Activated T-helper 1 cell treated with anti-CD3 and anti-CD28 coated beads, Interleukin-2, amount 50 U/mL, for 16 hours (primary cell): ENCODE measurements around the gene TAB3.

ENCODE experiments used
- DNase-seq, 2 donors: peaks; one replicate each; pipeline ENCODE4 v3.0.0-alpha.2; 2020; ENCODE audit warnings: low read depth in 1 of 2, low spot score in 1 of 2

Gene TAB3

DNA sequence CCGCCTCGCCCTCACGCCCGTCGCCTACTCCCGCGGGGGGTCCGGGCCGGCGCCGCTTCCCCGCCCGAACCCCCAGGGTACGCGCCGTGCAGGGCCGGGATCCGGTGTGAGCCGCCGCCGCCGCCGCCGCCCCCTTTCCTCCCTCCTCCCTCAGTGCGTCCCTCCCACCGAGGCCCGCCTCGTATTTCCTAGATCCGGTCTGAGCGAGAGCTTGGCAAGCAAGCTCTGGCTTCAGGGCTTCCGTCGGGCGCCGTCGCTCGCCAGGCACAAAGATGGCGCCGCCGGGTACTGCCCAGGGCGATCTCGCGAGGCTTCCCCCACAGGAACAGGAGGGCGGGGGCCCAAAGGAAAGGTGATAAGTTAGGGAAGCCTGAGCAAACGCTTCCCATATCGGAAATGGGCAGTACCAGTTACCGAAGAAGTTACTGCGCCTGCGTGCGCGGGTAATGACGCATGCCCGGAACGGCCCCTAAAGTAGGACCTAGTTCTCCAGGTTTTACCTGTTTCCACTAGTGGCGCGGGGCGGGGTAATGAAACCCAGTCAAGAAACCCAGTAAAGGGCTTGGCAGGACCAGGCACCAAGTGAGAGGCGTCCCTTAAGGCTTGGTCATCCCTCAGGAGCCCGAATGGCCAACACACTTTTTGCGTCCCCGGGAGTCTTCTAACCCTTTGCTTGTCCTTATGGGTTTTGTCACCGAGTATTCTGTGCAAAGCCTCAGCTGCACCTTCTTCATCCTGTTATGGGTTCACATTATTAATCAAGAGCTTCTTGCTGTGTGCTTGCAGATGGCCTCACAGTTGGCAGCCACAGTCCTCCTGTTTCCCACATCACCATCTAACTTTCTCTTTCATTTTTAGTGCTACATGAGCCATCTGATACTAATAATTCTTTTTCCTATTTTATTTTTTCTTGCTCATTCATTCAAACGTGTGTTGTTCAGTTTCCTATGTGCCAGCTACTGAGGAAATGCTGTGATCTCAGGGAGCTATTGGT, at the start of gene TAB3:
TSS of gene TAB3 (minus strand) at position 108 of the 994 bp plus-strand sequence. CDS start 29,666 bp downstream, outside the sequence.
- peak; percentile 81 to 84 for DNase-seq

GRCh38 chrX:30938295-30938694, 49.2 kb upstream of the TAB3 start:
- DNase-seq, result no peak

- DNase-seq, result no peak
Observed at GRCh38 chrX:30935985-30936384, 46.9 kb upstream of the TAB3 start.

- DNase-seq, result no peak
Observed at GRCh38 chrX:30931920-30932319, 42.9 kb upstream of the TAB3 start.

DNA sequence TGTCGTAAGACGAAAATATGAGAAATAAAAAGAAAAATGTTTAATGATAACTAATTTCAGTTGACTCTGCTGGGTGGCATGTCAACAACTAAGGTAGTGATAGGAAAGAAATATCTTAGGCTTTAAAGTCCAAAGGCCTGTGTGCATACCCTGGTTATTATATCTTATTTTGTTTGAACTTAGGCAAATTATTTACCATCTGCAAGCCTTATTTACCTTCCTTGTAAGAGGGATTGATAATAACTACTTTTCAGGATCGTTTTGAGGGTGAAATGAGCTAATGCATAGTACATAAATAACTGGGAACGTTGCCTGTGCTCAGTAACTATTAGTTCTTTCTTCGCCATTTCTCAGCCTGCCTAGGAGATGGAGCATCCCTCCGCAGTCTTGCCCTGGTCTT, 41.6 kb upstream of the TAB3 start:
- DNase-seq, result no peak

- DNase-seq, result no peak
Observed at GRCh38 chrX:30930143-30930542, 41.1 kb upstream of the TAB3 start.

GRCh38 chrX:30920271-30920670, 31.2 kb upstream of the TAB3 start:
- DNase-seq, result no peak

- DNase-seq, result no peak
Observed at GRCh38 chrX:30918480-30918879, 29.4 kb upstream of the TAB3 start.

DNA sequence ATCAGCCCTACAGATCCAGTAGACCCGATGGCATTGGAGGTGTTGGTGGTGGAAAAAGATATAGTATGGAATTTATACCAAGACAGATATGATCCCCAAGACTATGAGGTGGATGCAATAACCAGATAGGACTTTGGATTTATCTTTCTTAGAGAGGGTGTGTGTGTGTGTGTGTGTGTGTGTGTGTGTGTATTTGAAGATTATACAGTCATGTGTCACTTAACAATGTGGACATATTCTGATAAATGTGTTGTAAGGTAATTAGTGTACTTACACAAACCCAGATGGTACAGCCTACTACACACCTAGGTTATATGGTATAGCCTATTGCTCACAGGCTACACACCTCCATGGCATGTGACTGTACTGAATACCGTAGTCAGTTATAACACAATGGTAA, 24.4 kb upstream of the TAB3 start:
- DNase-seq, result no peak

- no peak for DNase-seq
Observed at GRCh38 chrX:30910124-30910860, 21.2 kb upstream of the TAB3 start.

GRCh38 chrX:30906726-30907125, 17.7 kb upstream of the TAB3 start:
- DNase-seq, result no peak

GRCh38 chrX:30905321-30905720, 16.3 kb upstream of the TAB3 start:
- DNase-seq, result no peak

DNA sequence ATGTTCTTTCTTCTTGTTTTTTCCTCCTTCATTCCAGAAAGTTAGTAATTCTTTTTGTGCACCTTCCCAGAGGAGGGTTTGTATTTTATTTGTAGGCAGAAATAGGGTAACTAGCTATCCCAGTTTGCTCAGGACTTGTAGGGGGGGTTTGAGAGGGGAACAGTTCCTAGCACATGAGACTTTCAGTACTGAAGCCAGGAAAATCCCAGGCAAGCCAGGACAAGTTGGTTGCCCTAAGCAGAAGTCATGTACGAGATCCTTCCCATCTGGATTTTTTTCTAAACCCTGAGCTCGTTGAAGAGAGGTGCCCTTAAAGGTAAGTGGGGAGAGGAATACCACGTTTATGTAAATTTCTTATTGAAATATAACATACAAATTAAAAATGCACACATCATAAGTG, 15.6 kb upstream of the TAB3 start:
- DNase-seq, result no peak

GRCh38 chrX:30904186-30904585, 15.1 kb upstream of the TAB3 start:
- DNase-seq, result no peak

- DNase-seq, result no peak
Observed at GRCh38 chrX:30900227-30900626, 11.2 kb upstream of the TAB3 start.

GRCh38 chrX:30898886-30899285, 9.8 kb upstream of the TAB3 start:
- no peak for DNase-seq

DNA sequence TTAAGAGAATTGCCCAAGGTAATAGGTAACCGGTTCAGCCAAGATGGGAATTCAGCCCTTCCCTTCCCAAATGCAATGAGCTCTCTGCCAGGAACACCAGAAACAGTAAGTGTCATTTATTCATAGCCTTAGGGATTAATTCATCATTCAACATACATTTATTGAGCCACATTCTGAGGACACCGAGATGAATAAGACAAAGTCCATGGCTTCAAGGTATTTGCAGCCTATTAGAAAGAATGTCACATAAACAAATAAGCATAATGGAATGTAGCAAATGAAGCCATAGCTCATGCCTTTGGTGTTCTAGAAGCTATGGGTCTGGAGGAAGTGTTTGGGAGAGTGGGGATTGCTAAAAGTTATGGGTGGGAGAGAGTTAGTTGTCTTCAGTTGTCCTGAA, 6.3 kb upstream of the TAB3 start:
- DNase-seq, result no peak

DNA sequence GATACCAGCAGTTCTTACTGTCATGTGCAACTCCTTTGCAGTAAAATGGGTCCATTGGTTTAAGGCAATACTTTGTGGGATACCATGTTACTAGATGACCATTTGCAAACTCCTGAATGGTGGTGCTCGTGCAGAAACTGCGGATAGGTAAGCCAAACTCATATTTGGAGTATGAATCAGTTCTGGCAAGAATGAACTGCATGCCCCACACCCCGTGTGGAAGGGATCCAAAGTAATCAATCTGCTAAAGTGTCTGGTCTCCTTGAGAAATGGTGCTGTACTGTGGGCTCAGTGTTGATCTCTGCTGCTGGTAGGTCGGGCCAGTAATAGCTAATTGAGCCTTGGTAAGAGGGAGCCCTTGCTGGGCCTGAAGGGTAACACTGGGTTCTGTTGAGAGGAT, 4.2 kb upstream of the TAB3 start:
- DNase-seq, result no peak

DNA sequence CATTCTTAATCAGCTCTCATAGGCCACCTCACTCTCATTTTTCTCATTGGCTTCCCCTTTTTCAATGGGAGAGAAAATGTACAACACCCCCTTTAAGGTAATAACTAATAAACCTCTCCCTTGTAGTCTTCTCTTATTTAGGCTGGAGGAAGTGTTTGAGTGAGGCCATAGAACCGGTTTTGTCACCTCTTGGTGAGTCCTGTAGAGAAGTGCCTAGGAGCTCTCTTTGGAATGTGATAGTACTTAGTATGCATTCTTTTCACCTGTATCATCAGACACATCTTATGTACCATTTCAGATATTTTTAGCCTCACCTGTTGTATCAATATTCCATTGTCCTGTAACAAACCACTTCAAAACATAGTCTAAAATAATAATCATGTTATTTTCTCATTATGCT, 3.5 kb upstream of the TAB3 start:
- no peak for DNase-seq

DNA sequence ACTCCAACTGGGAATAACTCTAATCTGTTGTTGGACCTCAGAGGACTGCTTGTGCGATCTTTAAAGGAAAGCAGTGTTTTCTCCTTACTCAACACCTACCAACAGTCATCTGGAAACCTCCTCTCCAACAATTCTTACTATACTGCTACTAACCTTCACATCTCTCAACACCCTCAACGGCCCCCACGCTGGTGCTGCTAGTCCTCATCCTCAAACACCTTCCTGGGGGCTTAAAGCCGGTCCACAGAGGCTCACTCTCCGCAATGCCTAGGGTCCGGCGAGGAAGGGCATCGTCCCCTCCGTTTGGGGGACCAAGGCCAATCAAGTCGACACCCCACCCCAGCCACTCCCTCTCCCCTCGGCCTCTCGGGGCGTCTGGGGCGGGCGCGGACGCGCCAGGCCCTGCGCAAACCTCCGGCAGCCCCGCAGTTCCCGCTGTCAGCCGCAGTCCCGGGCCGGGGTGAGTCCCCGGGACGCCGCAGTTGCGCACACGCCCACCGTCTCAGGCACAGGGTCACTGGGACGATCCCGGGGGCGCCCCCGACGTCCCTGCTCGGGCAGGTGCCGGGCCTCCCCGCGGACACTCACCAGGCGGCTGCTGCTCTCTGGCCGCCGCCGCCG, 418 bp downstream of the TAB3 start:
- peak in 1 of 2 donors; percentile 8 for DNase-seq

DNA sequence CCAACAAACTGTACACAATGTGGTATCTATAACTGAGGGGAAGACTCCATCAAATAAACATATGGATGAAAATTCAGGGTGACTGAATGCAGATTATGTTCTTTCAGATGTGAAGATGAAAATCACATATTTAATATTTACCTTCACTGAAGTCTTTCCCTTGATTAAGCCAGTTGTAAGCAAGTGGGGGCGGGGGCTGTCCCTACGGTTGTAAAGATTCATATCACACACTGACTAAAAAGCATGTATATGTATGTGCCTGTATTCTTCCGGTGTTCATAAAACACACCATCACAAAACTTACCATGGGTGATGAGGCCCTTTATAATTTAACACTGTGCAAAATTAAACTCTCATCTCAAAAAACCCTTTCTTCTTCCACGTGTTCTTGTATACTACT, 1.3 kb downstream of the TAB3 start:
- DNase-seq, result peak in 1 of 2 donors; percentile 21

GRCh38 chrX:30887288-30887687, 1.8 kb downstream of the TAB3 start:
- DNase-seq, result no peak
